NCI-H345 treated with DMSO at 0.1 percent for 48 hours (cell line): ENCODE results near the gene PLEKHA5.
"Not testable (repeated sequence)": the region's sequence is repeated elsewhere in the genome, so short reads cannot be mapped to it uniquely, and the experiment has no call there.

ENCODE experiments used
- DNase-seq: peaks from one replicate; lab custom pipeline; 2025; ENCODE audit not compliant: unreplicated experiment; lab: John Stamatoyannopoulos, UW

Gene PLEKHA5

DNA sequence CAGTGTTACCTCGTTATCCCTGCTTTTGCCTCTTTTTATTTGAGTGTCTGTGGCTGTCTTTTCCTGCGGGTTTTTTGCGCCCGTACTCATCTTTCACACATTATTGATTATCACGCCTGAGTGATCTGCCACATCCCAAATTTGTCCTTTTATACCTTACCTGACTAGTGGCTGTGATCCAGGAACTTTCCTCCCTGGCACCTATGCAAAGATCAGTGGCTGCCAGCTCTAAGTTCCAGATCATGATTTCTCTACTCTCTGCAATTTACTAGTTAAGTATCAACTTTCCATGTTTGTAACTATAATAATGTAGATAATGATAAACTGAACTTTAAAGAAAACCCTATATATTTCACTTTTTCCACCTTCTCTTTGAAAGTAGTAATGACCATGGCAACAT is 36.9 kb downstream of the PLEKHA5 start:
- no peak for DNase-seq

DNA sequence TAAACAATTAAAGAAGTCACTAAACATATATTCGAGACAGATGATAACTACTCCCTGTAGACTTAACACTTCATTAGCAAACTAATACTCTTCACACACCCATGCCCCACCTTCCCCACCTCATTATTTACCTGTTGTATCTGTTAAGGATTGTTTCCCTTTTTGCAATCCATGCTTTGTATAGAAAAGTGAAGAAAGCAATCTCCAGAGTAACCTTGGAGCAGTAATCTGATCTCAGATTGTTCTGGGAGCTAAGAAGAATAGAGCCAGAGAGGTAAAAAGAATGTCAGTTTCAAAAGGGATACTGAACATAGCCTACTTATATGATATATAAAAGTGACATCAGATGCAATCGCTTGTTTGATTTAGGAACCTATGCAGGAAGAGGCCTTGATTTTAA is 37.4 kb downstream of the PLEKHA5 start:
- DNase-seq = no peak

DNA sequence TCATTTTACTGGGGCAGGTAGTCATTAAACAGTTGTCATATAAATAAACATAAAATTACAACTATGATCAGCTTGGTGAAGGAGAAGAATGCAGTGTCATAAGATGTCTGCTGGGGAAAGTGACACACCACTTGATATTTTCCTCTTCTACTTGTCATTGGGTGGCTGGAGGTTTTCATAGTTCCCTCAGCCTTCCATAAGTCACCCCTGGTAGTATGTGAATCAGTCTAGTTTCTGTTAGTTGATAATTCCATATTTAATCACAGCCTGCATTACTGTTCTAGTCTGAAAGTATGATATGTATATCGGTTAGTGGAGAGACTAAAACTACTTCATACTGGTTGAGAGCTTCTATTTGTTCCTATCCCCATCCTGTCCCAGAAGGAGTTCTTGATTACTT is 38.2 kb downstream of the PLEKHA5 start:
- DNase-seq = no peak

DNA sequence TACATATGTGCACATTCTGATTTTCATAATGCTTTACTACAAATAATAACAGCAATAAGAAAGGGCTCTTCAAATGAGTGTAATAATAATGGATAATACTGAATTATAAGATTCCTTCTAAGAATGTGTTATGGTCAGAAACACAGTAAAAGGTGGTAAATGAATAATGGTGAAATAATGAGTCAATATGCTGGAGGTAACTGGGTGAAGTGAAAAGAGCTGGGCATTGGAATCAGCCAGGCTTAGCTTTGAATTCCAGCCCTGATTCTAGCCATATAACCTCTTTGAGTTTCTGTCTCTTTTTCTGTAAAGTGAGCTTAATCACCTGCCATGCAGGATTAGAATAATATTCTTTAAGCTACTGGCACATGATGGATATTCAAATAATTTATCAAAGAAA is 39.1 kb downstream of the PLEKHA5 start:
- no peak for DNase-seq

DNA sequence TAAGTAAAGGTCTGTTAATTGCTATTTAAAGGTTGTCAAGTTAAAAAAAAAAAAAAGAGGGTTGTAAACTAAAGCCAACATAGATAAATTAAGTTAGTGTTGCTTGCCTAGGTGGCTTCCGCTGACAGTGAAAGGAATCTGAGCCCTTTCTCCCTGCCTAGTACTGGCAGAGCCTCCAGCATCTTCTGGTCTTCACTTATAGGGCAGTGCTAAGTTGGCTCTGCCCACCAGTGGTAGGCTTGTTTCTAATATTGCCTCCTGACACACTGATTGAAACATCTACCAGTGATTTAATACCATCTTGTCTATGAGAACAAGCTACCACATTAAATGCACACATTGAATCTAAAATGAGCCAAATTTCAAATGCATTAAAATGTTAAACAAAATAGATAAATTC is 39.7 kb downstream of the PLEKHA5 start:
- DNase-seq = no peak

DNA sequence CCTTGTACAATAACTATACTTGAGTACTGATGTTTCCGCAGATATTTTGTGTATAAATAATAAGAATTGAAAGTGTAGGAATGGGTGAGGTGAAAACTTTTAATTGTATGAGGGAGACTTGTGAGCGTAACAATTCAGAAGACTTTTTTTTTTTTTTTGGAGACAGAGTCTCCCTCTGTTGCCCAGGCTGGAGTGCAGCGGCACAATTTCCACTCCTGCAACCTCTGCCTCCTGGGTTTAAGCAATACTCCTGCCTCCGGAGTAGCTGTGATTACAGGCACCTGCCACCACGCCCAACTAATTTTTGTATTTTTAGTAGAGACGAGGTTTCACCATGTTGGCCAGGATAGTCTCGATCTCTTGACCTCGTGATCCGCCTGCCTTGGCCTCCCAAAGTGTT is 40.8 kb downstream of the PLEKHA5 start:
- not testable (repeated sequence) for DNase-seq

DNA sequence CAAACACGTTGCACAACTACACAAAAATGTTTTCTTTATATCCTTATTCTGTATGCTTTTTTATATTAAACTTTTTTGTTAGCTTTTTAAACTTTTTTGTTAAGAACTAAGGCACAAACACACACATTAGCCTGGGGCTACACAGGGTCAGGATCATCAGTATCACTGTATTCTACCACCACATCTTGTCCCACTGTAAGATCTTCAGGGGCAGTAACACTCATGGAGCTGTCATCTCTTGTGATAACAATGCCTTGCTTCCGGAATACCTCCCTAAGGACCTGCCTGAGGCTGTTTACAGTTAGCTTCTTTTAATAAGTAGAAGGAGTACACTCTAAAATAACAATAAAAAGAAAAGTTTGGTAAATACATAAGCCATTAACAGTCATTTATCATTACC is 42.2 kb downstream of the PLEKHA5 start:
- no peak for DNase-seq

DNA sequence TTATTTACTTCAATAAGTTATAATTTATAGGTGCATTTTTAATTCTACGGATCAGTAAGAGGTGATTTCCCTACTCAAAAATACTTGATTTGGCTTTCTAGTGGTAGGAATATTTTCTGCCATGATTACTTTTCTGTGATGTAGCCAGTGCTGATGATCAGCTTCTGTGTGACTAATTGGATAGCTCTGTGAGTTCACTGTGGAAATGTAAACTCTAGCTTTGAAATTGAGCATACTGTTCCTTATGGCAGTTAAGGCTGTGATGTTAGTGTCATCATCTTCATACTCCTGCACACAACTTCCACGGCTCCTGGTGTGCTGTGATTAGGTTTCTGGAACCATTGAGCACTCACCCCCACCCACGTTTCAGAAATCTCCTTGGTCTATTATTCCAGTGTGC is 48.2 kb downstream of the PLEKHA5 start:
- DNase-seq = no peak

DNA sequence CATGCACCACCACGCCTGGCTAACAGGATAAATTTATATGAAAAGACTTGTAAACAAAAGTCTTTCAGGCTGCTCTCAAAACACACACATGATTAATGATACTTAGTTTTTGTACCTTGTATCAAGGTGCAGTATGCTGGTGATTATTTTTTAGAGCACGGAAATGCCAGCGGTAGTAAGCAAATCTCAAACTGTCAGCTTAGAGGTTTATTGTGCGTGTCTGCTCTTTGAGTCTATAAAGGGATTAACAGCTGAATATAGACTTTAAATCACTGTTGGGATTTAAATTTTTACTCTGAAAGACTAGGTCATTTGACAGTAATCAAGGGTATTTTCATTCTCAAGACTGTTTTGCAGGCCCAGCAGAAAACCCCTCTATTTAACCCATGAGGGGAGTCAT is 50.5 kb downstream of the PLEKHA5 start:
- DNase-seq = no peak

DNA sequence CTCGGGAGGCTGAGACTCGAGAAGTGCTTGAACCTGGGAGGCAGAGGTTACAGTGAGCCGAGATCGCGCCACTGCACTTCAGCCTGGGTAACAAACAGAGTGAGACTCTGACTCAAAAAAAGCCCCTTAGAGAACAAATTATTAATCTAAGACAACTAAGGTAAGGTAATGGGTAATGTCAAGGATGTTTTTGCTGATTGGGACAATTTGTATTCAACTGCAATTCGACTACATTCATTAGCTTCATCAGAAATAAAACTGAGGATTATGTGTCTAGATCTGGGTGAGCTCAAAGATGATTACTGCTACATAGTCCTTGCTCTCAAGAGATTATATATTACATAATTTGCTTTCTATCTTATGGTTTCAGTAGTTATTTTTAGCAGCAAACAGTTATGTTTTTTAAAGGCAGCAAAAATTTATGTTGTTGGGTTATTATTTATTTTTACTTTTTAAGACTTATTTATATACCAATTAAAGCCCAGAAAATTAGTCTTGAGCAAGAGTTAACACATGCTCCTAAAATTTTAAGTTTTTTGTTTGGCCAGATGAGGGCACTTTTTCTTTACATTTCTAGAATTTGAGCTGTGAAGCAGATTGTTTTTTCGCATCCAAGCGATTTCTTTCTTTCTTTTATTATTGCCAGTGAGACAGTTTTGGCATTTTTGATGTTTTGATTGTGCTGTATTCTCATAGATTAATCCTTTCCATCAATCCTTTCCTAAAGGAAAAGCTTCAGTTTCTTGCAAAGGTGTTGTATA is 52.3 kb downstream of the PLEKHA5 start:
- no peak for DNase-seq

DNA sequence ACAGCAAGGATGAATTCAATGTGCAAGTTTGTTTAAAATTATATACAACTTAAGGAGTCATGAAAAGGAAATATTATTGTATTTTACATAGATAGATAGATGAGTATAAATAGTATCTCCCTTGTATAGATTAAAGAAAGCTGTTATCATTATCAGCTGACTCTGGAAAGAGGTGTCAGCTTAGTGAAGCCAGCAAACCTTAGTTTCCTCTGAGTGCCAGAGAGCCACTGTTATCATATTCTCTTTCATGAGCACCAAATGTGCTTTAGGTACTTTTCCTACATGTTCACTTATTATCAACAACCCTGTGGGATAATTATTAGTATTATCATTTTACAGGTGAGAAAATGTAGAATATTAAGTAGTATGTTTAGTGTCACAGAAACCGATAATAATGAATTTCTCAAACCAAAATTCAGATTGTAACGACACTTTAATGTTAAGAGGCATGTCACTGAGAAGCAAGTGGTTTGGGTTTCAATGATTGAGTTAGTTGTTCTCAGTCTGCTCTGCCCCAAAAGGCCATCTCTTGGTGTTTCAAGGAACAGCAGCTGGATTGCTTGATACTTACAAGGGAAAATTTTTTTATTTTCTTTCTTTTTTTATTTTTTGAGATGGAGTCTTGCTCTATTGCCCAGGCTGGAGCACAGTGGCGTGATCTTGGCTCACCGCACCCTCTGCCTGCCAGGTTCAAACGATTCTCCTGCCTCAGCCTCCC is 53.7 kb downstream of the PLEKHA5 start:
- DNase-seq = no peak

DNA sequence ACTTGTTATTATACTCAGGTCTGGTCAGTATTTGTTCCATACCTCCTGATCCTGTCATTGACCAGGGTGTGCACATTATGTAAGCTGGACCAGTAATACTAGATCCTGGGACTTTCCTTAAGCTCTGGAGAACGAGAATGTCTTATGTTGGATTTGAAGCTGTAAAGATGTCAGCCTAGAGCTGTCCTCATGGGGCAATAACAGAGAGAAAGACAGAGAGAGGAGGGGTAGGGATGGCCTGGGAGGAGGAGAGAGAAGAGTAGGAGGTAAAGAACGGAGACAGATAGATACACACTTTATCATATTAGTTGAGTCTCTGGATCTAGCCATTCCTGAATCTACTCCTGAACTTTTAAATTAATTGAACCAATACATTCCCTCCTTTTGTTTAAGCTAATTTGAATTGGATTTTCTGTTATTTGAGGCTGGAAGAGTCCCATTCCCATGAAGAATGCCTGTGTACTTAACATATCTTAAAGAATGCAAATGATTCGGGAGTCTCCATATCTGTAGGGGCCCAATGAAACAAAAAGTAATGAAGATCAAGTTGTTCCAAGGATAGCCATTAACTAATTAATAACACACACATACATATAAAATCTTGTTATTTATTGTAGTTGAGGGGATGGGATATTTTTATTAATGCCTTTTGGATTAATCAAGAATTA is 55.9 kb downstream of the PLEKHA5 start:
- no peak for DNase-seq

DNA sequence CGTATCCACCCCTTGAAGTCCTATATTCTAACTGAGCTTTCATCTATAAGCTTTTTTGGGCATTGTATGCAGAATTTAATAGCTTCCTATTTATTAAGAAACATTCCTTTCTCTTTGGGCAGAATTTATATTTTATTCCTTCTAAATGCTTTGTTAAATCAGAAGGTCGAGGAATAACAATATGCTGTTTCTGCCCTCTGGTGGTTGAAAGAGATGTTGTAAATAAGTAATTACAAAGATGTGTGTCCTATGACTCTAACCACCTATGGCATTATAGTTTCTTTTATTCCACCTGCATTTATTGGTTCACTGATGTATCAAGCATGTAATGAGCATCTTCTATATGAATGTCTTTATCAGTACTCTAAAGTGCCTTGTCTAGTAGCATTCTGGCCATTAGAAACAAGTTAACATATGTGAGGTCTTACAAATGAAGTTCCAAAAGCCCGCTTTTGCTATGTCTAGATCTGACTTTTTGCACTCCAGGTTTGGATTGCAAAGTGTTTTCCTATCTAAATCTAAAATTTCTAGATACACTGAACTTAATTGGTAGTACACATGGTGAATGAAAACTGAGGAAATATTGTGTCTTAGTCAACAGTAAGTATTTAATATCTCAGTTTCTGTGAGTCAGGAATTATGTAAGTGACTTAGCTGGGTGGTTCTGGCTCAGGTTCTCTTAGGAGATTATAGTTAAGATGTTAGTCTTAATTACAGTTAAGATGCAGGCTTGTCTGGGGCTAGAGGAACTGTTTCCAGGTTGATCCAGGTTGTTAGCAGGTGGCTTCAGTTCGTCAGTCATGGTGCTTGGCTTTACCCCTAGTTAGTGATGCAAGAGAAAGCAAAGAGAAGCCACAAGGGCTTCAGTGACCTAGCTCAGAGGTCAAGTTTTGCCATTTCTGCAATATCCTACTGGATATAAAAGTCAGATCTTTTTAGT is 57.5 kb downstream of the PLEKHA5 start:
- DNase-seq = peak; percentile 17

DNA sequence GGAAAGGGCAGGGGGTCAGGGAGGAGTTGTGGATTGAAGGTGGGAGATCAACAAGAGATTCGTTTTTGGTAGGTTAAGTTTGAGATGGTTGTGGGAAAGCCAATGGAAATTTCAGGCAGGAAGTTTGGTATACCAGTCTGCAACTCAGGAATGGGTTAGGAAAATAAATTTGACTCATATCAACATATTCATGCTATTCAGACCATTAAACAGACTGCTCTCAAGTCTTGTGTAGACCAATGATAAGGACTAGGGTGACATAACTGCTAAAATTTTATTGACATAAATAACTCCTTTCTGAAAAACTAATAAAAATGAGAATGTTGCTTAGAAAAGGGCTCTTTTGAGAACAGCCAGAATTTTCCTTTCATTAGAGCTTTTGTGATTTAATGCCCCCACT is 60.0 kb downstream of the PLEKHA5 start:
- no peak for DNase-seq

DNA sequence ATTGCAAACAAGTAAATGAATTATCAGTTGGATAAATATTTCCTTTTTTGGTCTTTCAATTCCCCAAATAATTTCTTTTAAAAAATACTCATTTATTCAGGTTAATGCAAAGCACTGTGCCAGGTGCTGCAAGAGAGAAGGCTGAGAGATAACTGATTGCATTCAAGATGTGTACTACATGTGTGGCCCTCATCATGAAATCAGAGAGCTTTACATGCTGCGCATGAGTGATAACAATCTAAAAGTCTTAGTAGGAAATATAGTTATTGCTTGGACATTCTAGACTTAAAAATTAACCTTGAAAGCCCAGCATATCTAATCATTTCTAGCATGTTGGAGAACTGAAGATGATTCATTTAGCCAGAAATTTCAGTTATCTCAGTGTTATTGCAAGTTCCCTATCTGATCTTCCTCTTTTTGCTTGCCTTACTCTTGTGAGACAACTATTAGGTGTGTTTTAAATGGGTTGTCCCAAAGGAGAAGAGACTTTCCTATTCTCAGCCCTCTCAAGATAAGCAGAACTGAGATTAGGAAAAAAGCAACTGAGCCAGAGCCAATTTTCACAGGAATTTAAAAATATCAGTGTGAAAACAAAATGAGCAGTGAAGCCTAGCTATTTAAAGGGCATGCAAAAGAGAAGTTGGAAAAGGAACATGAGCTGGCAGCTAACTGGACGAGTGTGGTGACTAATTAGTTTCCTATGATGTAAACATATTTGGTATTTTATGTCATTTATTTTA is 60.9 kb downstream of the PLEKHA5 start:
- DNase-seq = no peak

DNA sequence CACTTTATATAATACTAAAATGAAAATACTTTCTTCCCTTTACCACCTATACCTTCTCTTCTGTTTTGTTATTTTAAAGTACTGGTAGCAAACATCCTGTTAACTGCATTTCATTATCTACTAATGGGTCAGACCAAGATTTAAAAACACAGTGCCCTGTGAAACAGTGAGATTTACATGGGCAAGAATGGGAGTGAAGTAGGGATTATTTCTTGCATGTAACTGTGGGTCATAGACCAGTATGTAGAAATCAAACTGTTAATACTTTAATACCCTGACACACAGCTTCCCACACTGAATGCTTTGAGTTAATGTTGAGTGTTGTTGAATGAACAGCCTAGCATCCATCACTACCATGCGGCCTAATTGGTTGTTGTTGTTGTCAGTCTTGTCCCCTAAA is 61.6 kb downstream of the PLEKHA5 start:
- DNase-seq = no peak

DNA sequence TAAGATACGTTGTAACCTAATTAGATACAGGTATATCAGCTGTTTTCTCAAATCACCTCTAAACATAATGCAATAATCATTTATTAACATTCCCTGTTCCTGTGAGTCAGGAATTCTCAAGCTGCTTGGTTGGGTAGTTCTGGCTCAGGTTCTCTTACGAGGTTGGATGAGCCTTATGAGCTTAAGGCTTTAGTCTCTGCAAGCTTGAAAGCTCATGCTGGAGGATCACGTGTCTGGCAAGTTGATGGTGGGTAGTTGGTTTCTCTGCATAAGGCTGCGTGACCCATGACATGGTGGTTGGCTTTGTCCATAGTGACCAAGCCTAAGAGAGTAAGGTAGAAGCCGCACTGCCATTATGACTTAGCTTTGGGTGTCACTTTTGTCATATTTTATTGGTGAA is 62.0 kb downstream of the PLEKHA5 start:
- no peak for DNase-seq

DNA sequence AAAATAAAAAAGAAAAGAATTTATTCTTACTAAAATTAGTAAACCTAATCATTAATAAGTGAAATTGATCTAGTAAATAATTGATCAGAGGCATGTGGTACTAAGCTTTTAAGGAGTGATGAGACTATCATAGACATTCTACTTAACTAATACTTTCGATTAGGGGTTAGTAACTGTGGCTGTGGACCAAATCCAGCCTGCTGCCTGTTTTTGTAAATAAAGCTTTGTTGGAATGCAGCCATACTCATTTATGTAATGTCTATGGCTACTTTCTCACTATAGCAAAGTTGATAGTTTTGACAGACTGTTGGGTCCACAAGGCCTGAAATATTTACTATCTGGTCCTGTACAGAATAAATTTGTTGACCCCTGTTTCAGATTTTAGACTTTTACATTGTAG is 63.2 kb downstream of the PLEKHA5 start:
- DNase-seq = no peak

DNA sequence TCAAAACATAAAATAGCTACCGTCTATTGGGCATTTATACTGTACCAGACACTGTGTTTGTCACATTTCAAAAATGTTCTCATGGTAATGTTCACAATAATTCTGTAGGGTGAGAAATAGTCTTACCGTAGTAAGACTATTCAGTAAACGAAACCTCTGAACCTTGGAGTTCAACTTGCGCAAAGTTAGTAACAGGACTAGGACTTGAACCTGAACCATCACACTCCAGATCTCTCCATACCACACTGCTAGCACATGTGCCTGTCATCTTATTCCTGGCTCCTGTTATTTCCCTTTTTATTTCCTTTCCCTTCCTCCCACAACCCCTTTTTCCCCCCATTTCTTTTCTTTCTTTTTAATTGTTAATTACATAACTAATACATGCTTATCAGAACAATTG is 65.4 kb downstream of the PLEKHA5 start:
- DNase-seq = no peak

DNA sequence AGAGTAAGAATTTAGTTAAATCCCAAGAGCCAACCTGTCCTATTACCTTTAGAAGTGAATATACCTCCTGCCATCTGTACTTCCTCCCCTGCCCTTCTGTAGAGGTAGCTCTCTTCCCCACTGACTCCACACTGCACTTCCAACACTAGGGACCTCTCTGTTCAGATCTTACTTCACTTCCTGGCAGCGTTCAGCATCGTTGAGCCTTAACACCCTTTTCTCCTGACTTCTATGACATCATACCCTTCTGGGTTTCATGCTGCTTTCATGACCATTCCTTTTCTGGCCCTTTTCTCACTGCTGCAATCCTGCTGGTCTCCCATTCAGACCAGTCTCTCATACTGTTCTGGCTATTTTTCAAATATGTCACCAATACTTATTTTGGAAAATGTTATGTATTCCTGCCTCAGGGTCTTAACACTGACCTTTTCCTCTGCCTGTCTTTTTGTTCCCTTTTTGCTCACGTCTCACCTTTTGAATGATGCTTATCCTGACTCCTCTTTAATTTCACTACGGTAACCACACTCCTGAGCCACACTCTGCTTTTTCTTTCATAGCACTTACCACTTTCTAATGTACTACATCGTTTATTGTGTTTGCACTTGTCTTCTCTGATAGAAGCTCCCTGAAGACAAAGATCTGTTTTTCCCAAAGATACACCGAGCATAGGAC is 67.6 kb downstream of the PLEKHA5 start:
- DNase-seq = no peak
